GM21529 (cell line): ENCODE data around the gene DPYD.

Source experiments
- ATAC-seq: cut with Tn5 transposase; IDR thresholded peaks from one replicate; pipeline ENCODE4 v1.9.1; 2021; ENCODE audit not compliant: unreplicated experiment

The DPYD gene

DNA sequence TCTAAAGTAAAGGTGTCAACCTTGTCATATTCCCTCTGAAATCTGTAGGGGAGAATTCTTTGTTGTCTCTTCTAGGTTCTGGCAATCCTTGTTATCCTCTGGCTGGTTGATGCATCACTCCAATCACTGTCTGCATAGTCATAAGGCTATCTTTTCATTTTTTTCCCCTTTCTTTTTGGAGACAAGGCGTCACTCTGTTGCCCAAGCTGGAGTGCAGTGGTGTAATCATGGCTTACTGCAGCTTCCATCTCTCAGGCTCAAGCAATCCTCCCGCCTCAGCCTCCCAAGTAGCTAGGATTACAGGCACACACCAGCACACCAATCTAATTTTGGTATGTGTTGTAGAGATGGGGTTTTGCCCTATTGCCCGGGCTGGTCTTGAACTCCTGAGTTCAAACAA lies 12.9 kb downstream of the DPYD start:
- ATAC-seq, result no peak

DNA sequence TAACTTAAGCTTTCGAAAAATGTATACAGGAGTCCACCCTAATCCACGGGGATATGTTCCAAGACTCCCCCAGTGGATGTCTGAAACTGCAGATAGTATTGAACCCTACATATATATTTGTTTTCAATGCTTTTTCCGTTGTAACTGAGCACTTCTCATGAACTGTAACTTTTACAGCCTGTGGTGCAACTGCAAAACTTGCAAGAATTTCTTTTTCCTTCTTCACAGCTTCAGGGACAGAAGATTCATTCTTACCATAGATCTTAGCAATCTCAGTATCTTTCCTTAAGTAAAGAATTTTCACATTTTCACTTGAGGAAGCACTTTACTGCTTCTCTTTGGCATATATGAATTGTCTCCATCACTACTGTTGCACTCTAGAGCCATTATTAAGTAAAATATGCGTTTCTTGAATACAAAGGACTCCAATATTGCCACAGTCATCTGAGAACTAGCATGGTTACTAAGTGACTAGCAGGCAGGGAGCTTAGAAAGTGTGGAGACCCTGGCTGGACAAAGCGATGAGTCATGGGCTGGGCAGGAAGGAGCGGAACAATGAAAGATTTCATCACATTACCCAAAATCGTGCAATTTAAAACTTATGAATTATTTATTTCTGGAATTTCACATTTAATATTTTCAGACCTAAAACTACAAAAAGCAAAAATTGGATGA lies 14.1 kb downstream of the DPYD start:
- ATAC-seq, result no peak

DNA sequence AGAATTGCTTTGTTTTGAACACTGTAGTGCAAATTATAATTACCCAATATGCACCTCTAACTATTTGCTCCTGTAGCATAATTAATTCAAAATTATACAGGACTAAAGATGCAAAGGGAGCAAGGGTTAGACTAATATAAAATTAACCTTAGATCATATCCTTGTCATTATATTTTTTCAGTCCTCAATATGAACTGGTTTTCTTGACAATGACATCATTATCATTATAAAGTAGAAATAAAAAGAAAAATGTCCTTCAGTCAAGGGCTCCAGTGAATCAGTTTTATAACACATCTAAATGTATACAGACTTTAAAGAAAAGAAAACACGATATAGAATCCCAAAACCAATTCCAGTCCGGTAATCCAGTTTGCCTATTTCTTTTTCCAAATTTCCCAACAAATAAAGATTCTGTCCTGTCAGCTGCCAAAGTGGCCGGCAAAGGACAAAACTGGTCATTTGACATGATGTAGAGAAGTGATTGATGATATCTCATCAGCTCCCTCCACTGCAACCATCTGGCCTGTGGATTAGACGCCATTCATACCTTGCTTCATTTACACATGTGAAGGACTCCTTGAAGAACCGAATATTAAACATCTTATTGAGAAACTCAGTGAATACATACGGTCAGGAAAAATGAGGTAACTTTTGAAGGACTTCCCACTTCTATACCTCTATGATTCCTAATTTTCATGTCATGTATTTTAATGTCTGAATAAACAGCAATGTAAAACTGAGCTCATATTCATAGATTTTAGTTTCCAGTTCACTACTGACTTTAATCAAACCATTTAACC lies 15.5 kb downstream of the DPYD start:
- ATAC-seq, result no peak

DNA sequence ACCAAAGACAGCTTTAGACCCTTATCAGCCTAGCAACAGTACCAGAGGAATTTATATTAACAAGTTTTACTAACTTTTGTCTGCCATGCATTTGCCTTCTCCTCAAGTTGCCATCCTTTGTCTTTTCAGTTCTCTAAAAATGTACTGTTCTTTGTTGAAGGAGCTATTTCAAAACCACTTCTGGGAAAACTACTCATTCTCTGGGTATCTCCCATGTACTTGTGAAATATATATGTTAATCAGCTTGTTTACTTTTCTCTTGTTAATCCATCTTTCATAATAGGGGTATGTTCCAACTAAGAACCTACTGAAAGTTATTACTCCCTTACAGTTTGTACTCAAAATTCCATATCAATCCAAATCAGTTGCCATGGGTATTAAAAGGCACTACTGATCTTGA lies 16.3 kb downstream of the DPYD start:
- no peak for ATAC-seq

DNA sequence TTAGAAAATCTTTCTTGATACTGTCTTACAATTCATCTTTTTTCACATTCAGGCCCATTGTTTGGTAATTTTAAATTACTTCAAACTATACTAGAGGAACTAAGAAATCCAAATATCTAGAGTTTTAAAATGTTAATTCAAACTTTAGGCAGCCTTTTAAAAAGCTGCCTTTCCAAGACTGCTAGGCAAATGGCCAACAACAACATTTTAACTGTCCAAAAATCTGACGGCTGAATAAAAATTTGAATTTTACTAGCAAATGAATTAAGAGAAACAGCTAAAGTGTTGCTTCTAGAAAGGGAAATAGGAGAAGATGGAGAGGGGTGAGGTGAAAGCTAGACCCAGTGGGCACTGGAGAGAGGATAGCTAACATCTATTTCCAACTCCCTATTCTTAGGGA lies 17.2 kb downstream of the DPYD start:
- no peak for ATAC-seq

DNA sequence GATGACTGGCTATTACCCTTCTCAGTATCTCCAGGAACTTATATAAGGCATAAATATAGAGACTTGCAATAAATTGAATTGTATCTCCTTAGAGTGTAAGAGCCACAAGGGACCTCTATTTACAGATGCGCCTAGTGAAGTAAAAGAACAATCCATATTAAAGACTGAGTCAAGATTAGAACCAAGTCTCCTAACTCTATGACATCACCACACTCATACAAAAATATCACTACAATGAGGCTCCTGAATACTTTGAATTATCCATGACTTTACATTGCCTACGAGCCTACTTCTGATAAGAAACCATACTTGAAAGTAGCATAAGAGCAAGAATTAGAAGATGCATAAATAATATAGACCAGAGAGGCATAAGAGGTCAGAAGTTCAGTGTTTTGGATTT lies 18.8 kb downstream of the DPYD start:
- no peak for ATAC-seq

DNA sequence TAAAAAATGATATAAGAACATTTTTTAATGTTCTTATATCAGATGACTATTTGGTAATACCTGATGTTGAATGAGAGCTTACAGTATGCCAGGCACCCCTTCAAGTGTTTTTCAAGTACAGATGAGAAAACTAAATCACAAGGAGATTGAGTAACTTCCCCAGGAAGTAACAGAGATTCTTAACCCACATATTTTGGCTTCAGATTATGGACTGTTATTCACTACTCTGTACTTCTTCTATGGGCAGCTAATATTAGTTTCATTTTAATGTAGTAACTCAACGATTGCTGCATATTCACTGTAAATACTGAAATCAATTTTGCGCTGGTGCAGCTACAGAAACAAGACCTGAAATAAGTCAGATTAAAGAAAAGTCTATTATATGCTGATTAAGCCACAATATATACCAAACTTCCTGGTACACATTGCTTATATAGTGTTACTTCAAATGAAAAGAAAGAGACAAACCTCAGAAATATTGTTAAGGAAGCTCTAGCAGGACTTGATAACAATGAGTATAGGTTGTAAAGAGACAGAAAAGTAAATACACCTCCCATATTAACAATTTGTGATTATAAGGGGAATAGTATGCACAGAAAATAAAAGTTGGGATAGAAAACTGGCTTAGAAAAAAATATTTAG lies 19.7 kb downstream of the DPYD start:
- ATAC-seq, result no peak

DNA sequence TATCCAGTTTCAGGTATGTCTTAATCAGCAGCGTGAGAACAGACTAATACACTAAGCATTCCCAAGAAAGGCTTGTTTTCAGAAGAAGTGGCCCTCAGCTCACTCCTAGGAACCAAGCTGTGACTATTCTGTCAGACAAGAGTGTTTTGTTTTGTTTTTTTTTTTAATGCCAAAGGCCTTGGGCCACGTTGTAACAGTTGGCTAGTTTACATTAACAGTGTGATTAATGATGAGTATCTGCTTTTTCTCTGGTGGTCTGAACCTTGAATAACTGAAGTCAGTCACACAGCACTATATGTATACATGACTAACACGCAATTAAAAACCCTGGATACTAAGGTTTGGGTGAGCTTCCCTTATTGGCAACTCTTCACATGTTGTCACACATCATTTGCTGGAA lies 21.9 kb downstream of the DPYD start:
- ATAC-seq, result no peak

DNA sequence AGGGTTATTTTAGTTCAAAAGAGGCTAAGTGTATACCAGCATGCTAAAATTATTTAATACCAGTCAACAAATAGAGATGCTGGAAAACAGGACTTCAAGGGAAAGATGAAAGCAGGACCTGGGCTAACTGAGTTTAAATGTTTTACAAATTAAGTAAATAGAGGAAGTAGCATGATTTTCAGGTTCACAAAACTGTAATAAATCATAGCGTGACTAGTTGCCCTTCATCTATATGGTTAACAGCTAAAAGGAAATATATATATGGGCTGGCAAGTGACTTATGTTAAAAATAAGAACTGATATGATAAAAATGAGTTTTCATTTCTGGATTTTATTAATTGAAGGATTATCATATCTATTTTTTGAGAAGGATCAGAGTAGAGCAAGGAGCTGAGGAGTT lies 25.6 kb downstream of the DPYD start:
- ATAC-seq, result no peak

DNA sequence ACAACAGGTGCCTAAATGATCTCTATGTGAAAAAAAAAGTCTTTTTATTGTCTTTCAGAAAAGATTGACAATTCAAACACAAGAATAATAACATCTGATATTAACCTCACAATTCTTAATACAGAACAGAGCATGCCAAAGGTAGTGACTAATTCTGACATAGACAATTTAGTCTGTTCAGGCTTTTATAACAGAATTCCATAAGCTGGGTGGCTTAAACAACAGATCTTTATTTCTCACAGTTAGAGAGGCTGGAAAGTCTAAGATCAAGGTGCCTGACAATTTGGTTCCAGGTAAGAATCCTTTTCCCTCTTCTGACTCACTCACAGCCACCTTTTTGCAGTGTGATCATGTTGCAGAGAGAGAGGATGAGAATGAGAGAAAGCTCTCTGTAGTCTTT lies 27.0 kb downstream of the DPYD start:
- no peak for ATAC-seq

DNA sequence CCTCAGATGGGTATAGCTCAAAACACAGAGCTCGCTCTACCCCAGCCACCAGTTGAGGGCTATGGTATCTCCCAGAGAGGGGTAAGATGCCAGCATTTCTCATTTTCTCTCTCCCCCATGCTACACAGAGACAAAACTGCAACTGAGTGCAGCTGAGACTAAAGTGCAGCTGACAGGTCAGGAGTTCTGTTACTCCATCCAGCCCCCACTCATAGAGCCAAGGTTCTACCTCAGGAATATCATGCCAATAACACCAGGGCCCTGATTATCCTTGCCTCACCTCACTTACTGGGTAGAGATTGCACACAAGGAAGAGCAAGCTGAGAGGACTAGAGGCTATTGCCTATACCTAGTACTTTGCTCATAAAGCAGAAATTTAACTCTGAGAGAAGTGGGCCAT lies 34.6 kb downstream of the DPYD start:
- no peak for ATAC-seq

DNA sequence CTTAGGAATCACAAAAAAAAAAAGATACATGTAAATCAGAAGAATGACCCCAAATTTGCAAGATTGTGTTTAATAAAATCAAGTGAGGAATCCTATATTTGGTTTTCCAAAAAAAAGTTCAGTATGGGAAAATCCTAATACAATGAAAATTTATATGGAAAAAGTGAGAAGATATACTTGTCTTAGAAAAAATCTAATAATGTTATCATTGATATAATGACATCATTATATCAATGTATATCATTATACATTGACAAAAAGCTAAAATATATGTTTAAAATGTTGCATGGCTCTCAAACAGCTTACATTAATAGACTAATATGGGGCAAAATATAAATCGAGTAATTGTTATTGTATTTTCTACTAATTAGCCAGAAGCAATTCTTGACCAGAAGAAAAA lies 37.0 kb downstream of the DPYD start:
- no peak for ATAC-seq

DNA sequence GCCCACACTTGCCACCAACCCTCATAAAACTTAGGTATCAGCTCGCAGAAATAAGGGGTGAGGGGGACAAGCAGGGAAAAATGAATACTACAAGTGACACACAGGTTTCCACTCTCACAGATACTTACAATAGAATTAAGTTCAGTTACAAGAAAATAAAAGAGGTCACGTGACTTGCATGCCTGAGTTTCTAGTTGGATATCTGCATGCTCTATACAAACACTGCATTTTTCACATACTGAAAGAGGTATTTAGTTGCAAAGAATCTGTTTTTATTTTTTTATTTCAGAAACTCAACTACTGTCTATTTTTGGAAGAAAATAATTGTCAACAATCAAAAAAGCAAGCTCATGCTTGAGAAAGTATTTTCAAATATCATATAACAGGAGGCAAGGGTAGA lies 43.5 kb downstream of the DPYD start:
- no peak for ATAC-seq

DNA sequence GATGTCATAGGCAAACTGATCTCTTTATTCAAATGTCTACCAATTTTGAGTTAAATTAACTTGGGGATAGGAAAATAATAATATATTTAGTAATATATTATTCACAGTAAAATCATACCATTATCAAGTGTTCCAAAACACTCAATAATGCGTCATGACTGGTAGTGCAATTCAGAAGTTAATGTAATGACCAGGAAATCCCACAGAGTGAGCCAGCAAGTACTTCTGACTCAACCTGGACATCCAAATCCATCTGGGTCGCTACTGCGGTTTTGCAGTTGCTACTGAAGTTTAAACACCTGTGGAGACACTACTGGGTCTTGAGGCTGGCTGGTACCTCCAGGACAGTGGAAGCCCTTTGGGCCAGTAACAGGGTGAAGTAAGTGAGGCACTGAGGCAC lies 44.8 kb downstream of the DPYD start:
- ATAC-seq, result no peak

DNA sequence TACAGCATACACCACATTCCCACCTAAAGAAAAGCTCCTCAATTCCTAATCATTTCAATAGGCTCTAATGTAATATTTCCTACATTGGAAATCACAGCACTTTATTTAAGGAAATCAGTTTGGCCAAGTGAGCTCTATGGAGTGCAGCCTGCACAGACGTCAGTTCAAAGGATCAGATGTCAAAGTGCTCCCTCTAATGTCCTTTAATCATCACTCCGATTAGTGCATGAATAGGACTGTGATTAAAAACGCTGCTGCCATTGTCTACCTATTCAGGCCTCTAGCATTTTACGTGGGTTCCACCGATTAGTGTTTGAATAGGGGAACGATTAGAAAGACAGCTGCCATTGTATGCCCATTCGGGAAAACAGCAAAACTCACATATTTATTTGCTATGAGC lies 50.2 kb downstream of the DPYD start:
- ATAC-seq, result no peak

DNA sequence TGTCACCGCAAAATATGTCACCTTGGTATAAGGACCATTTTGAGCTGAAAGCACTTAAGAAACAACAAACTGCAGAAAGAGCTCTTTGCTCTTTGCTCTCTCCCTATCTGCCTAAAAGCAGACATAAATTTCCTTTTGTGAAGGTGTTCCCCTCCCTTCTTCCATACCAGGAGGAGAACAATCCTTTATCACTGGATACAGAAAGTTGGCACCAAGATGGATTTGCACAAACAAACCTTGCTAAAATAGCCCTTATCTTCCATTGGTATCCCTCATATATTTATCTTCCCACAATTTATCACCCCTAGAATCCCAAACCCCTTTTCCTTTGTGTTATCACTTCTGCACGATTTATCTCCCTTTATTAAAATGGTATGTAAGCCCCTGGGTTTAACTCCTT lies 51.4 kb downstream of the DPYD start:
- no peak for ATAC-seq

DNA sequence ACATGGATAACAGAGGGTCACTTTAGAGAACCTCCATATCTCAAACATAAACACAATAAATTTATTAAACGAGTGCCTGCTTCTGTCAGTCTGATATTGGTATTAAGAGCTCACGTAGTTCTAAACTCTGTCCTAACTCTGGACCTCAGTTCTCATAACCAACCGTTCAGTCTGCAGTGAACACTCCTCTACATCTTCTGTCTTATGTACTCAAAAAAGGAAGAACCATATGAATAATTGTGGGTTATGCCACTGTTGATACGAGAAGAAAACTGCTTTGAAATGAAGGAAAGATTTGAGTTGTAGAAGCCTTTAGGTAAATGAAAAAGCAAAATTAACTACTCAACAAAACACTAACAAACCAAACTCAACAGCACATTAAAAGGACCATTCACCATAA lies 53.7 kb downstream of the DPYD start:
- ATAC-seq, result no peak

DNA sequence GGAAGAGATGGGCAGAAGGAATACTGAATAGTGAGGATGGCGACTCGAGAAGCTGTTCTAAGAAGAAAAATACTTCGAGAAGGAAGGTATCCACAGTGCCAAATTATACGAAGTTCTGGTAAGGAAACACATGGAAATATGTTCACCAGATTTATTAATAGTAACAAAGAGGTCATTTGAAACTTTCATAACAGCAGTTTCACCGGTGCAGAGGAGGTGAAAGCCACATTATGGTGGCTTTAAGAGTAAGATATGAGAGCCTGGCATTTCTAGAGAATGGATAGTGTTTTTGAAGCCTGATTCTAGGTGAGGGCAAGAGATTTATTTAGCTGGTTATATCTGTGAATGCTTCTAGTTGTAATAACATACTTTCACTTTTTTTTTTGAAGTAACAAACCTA lies 56.2 kb downstream of the DPYD start:
- no peak for ATAC-seq

DNA sequence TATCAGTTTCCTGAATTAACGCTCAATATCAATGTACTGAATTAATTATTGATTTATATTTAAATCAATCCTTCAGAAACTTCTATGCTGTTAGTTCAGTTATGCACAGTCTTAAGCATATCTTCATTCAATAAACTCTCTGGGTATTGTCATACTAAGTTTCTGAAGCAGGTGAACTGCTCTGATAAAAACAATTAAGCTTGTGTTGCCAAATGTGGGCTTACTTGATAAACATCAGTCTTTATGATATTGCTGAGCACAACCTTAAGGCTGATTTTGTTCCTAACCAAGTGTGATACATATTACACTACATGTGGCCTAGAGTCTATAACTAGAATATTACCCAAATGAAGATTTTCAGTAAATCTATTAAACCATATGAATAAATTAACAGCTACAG lies 67.6 kb downstream of the DPYD start:
- ATAC-seq, result no peak

DNA sequence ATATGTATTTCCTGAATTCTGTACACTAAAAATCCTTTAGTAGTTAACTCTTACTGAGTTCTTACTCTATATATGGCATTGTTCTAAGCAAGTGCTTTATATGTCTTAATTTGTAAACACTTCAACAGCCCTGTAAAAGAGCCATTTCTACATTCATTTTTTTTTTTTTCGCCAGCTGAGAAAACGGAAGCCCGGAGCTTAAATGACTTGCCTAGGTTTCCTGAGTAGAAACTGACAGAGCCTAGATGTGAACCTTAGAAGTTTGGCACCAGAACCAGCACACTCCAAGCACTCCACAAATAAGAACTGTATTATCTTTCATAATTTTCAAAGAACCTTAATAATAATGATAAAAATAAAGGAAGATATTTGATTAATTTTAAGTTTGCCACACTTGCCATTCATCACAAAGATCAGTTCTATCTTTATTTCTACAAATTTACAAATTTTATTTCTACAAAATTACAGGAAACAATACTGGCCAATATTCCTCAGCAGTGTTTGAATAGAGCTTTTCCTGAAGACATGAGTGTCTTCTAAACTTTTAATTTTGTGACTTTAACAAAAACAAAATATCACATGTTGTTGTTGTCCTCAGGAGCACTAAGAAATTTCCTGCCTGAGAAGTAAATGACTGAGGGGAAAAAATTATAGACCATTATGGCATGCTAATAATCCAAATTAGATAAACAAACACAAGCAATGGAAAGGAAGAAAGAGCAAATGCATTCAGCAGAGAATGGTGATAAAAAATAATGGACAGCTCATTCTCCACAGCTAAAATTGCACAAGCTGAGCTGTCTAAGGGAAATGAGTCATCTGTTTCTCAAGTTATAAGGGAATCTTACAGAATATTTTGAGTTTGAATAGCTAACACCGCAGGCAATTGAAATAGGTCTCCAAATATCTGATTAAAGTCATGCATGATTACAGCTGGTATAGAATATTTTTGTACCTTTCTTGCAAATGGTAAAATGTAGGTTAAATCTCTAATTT lies 71.2 kb downstream of the DPYD start:
- no peak for ATAC-seq

DNA sequence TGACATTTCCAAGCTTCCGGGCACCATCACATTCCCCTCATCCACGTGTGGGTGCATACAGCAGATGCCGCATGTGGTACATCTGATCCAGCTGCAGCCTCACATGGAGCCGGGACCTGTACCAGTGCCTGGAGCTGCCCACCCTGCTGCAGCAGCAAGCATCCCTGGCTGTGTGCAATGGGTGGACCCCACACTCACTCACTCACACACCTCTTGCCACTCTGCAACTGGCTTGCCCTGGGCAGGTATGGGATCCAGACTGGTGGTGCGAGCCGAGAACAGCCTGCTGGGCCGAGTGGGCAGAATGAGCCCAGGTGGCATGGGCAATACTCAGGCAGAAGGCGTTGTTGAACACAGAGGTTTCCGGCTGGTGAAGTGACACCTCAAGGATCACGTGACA lies 75.0 kb downstream of the DPYD start:
- no peak for ATAC-seq
